Heart left ventricle (tissue), 13 donors: ENCODE results near the gene SLC25A29.
"Not testable (repeated sequence)": the region's sequence is repeated elsewhere in the genome, so short reads cannot be mapped to it uniquely, and the experiment has no call there.

ENCODE experiments used
- CTCF ChIP-seq, 12 donors: fragments of 200-600 bp; sonication (generic) in 4 of 12; IDR thresholded peaks; one replicate each; pipeline versions ENCODE4 v1.5.0 to v1.8.0; 2018 to 2022; ENCODE audit warnings: antibody characterized with exemption in 12 of 12, mild to moderate bottlenecking in 5 of 12
- POLR2A ChIP-seq, 2 donors: fragments of 450-650 bp; IDR thresholded peaks; one replicate each; pipeline ENCODE4 v1.6.1; 2017; ENCODE audit warnings: antibody characterized with exemption in 2 of 2, mild to moderate bottlenecking in 2 of 2, moderate library complexity in 2 of 2
- donor health status: ischemic (EF 13 %, LVEDD 7.1; RV severe dilation, severe dysfunction).
- donor health status: DM: no; HTN: yes; CAD: no.
- donor health status: DM: no; HTN: no; CAD: no.
- donor health status: ischemic (EF 25% LVEDD 6.9; RV normal size, moderate dysfunction).
- donor health status: ischemic (EF 25% LVEDD 5.7; RV mildly dilated, moderate dysfunction).
- donor health status: ischemic (EF 35%, LVEDD 5.7; RV mildly dilated, moderate dysfunction).
- donor health status: nonischemic (EF 11% LVEDD 7.7; RV severe dilation, severe dysfunction).
- donor health status: DM: yes; HTN: yes; CAD: no.
- donor health status: PGD.
- donor health status: ischemic (EF 29% LVEDD 5.4; RV normal size, mild dysfunction).
- donor health status: nonischemic (EF 23%, LVEDD 6.1; RV moderate dilation, normal function).

GRCh38 chr14:100344657-100345056, 38.4 kb upstream of the SLC25A29 start:
- TF ChIP-seq CTCF, POLR2A (IDR thresholded peaks at IDR 0.05): not testable (repeated sequence)
